Fibroblast of pulmonary artery (primary cell): ENCODE results near the gene NPHP4.
A peak's percentile ranks its signal among the peaks of the same experiment; 100 is the strongest.

Experiments
- DNase-seq: peaks from one replicate; pipeline ENCODE4 v3.0.0-alpha.2; 2010; ENCODE audit warnings: low read depth
- H3K4me3 ChIP-seq: replicated peaks from 2 replicates; pipeline ENCODE4 v1.5.1; 2011; ENCODE audit warnings: low read depth, mild to moderate bottlenecking, control low read depth, low read length, moderate library complexity
- CTCF ChIP-seq: IDR thresholded peaks from 2 replicates; pipeline ENCODE4 v1.5.1; 2011; ENCODE audit warnings: mild to moderate bottlenecking, control low read depth, low read length, inconsistent platforms; ENCODE audit errors: missing control alignments

The NPHP4 gene

DNA sequence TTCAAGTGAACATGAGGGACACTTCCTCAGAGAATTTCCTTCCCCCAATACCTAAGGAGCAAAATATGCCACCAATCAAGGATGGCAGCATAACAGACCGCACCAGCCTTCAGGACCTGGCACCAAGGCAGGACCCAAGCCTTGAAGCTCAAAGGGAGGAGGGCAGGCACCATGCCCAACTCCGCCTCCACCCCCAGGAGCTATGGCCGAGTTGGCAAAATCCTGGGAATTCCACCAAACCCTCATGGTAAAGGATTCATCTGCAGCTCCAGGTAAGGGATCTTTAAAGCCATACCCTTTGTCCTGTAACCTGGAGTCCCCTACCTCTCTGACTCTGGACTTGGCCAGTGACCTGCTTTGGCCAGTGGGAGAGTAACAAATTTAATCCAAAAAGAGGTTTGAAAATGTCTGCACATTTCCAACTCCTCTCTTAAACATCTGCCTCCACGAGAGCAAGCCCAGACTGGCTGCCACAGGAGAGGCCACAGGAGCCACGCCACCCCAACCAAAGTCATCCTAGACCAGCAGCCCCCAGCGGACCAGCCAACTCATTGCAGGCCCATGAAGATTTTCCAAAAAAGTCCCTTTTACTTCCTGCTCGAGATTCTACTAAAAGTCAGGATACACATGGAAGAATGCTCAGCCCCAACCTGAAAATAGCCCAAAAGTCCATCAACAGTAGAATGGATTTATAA lies 41.9 kb downstream of the NPHP4 start:
- no peak for DNase-seq
- no peak for TF ChIP-seq CTCF
- H3K4me3 ChIP-seq, result no peak overlapping the region

GRCh38 chr1:5949761-5950100 lies 42.5 kb downstream of the NPHP4 start:
- no peak overlapping the region for H3K4me3 ChIP-seq
- TF ChIP-seq CTCF, result no peak
- no peak for DNase-seq

- peak; percentile 12 for TF ChIP-seq CTCF
- no peak overlapping the region for H3K4me3 ChIP-seq
- DNase-seq, result no peak
Observed at GRCh38 chr1:5949085-5949760, 43.0 kb downstream of the NPHP4 start.

GRCh38 chr1:5948681-5949005 lies 43.6 kb downstream of the NPHP4 start:
- no peak for TF ChIP-seq CTCF
- H3K4me3 ChIP-seq, result no peak overlapping the region
- no peak for DNase-seq

- DNase-seq, result no peak
- no peak overlapping the region for H3K4me3 ChIP-seq
- no peak for TF ChIP-seq CTCF
Observed at GRCh38 chr1:5947978-5948680, 44.1 kb downstream of the NPHP4 start.

- no peak overlapping the region for H3K4me3 ChIP-seq
- no peak for DNase-seq
- TF ChIP-seq CTCF, result no peak
Observed at GRCh38 chr1:5947071-5947821, 45.0 kb downstream of the NPHP4 start.
